Measurements from ENCODE around the gene TRPV4.

GRCh38 chr12:109762071-109762672 is 71.0 kb downstream of the TRPV4 start:
- no peak for TF ChIP-seq CTCF (conservative IDR thresholded peaks at IDR 0.05; ENCODE audit: low read depth in 2 of 2)
- TF ChIP-seq REST (IDR thresholded peaks at IDR 0.05; ENCODE audit: unreplicated experiment), result no peak
- no peak for TF ChIP-seq ZNF462 (CRISPR knock-in tag; IDR thresholded peaks at IDR 0.05)
- no peak for TF ChIP-seq POLR2AphosphoS5 (IDR thresholded peaks at IDR 0.05; ENCODE audit: low read depth)
- no peak for TF ChIP-seq EZH2phosphoT487 (IDR thresholded peaks at IDR 0.05; ENCODE audit: unreplicated experiment)

Measured in GM23338 (cell line).